Vagina (tissue), 2 donors: ENCODE measurements around the gene SERTAD2.

Experiments used
- POLR2A ChIP-seq, 2 donors: fragments of 450-650 bp; IDR thresholded peaks; one replicate each; pipeline ENCODE4 v1.6.1; 2017; ENCODE audit warnings: antibody characterized with exemption in 2 of 2, mild to moderate bottlenecking in 2 of 2, moderate library complexity in 2 of 2
- POLR2AphosphoS5 ChIP-seq, 2 donors: sonication (generic); formaldehyde crosslinking; IDR thresholded peaks; one replicate each; pipeline ENCODE4 v1.9.0; 2017; ENCODE audit warnings: antibody characterized with exemption in 2 of 2, mild to moderate bottlenecking in 2 of 2, low read depth in 1 of 2; ENCODE audit not compliant: insufficient read depth in 1 of 2
- TF ChIP-seq, protein P1 (sequence below), 3 experiments: fragments of 450-650 bp in 2 of 3; fragments of 200-600 bp in 1 of 3; sonication (generic) in 1 of 3; IDR thresholded peaks; one replicate each; pipeline ENCODE4 v1.5.1; 2017 to 2019; ENCODE audit warnings: antibody characterized with exemption in 3 of 3, mild to moderate bottlenecking in 2 of 3, moderate library complexity in 2 of 3

DNA sequence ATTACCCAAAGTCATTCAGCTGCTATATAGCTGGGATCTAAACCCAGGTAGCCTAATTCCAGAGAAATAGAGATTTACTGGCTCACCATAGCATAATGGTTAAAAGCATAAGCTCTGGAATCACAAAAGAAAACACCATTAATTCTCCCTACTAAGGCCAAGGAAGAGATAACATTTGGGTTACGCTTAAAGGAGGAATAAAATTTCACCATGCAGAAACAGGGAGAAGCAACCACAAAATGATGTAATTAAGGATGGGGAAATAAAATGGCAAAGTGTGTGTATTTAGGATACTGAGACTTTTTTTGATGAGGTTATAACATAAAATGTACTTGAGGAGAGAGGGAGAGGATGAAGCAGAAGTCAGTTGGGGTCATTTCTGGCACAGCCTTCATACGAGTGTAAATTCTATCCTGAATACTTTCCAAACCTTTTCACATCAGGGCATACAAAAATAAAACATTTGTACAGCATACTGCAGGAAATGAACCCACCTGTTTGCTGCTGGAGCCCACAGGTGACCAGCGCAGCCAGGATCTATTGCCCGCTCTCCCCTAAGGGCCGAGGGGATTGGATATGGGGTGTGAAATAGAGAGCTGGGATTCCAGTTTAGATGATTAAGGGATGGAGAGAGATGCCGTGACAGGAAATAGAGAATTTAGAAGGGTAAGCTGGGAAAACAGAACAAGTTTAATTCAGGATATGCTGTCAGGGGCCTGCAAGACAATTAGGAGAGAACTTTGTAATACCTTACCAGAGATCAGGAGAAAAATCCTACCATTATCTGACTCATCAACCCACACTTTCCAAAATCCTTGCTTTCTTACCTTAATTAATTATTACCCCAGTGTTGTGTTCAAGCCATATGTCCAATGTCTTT is 43.8 kb upstream of the SERTAD2 start:
- TF ChIP-seq, protein P1, sequence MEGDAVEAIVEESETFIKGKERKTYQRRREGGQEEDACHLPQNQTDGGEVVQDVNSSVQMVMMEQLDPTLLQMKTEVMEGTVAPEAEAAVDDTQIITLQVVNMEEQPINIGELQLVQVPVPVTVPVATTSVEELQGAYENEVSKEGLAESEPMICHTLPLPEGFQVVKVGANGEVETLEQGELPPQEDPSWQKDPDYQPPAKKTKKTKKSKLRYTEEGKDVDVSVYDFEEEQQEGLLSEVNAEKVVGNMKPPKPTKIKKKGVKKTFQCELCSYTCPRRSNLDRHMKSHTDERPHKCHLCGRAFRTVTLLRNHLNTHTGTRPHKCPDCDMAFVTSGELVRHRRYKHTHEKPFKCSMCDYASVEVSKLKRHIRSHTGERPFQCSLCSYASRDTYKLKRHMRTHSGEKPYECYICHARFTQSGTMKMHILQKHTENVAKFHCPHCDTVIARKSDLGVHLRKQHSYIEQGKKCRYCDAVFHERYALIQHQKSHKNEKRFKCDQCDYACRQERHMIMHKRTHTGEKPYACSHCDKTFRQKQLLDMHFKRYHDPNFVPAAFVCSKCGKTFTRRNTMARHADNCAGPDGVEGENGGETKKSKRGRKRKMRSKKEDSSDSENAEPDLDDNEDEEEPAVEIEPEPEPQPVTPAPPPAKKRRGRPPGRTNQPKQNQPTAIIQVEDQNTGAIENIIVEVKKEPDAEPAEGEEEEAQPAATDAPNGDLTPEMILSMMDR (IDR thresholded peaks at IDR 0.05) = no peak
- no peak for TF ChIP-seq POLR2AphosphoS5 (IDR thresholded peaks at IDR 0.05; ENCODE audit: insufficient read depth in 1 of 2, low read depth in 1 of 2)
- no peak for TF ChIP-seq POLR2A (IDR thresholded peaks at IDR 0.05)
